Left renal cortex interstitium (tissue), 4 donors: ENCODE results near the gene SYT3. TPM values are rescaled to one million over a fixed set of nuclear protein-coding genes. Genes with fewer than 3 reads are reported as not detected.

Experiments used
- DNase-seq, 4 donors: peaks; one replicate each; pipeline ENCODE4 v3.0.0-alpha.2; 2013; ENCODE audit warnings: low read depth in 4 of 4, low spot score in 2 of 4, missing footprints in 1 of 4
- polyA plus RNA-seq, 4 donors: library from polyadenylated mRNA; unstranded; fragments of 120-200 nt; gene quantifications; one replicate each; pipeline ENCODE4 v1.2.1, GENCODE V29; 2013; ENCODE audit not compliant: insufficient read length in 4 of 4

The SYT3 gene
- polyA plus RNA-seq, 4 donors = 0.54 to 1.4 (median 0.73) TPM

DNA sequence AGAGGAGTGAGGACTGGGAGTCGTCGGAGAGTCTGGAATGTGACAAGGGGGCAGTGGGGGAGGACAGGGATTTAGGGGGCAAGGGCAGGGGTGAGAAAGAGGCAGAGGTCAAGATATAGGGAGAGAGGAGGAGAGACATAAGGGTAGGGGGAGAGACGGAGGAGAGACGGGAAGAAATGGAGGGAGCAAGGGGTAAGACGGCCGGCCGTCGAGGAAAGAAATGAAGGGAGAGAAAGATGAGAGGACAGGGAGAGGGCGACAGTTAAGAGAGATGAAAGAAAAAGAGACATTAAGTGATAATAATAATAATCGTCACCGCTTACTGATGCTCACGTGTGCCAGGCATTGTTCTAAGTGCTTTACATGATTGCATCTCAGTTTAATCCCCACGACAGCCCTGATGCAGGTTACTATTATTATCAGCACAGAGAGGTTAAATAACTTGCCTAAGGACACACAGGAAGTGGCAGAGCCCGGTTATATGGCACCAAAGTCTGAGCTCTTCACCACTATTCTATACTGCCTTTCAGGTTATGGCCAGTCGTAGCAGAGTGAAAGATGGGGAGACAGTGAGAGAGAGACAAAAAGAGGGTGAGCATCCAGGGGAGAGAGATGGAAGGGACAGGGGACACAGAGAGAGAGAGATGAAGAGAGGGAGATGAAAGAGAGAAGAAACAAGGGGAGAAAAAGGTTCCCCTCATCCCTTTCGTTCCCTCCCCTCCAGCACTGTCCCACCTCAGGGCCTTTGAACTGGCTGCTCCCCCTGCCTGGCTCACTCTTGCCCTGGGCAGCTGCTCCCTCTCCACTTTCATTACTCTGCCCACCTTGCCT is 23.2 kb upstream of the SYT3 start:
- DNase-seq = no peak

DNA sequence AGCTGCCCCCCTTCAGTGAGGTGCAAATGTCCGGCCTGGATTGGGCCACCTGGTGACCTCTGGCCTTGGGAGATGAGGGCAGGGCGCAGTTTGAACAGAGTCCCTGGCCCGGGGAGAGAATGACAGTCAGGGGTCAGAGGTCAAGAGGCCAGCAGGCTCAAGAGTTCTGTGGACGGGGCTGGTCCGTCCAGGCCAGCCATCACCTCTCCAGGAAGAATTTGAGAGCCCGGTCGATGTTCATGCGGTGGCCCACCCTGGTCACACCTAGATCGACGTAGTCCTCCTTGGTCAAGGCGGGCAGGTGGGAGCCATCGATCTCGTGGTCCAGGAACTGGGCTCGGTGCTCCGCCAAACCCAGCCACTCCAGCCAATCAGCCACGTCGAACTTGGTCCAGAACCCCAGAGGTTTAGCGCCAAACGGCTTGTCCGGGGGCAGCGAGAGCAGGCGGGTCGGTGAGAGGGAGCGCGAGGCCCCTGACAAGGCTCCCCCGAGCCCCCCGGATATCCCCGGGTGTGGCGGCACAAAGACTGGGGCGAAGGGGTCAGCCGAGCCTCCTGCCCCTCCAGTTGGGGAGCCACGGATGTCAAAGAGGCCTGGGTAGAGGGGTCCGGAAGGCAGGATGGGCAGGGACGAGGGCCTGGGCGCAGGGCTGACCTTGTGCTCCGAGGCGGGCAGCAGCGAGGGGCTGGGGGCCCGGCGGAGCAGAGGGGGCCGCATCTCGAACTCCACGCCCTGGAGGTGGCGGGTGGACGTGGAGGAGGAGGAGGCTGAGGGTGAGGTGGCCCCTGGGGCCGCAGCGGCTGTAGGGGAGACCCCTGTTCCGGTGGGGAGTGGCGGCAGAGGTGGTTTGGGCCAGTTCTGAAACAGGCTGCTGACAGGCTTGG is 22.3 kb upstream of the SYT3 start:
- no peak for DNase-seq

DNA sequence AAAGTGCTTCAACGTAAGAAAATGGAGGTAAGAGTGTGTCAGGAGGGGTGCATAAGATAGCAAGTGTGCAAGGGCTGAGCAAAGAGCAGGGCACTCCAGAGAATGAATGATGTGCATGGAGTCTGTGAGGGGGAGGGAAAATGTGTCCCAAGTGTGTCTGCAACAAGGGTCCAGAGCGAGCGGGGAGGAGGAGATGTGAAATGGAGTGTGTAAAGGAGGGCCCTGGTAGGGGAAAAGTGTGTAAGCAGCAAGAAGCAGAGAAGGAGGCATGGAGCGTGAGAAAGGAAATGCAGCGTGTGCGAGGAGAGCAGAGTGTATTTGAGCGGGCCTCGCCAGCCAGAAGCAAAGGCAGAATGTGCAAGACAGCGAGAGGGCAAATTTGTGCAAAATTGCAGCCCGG is 21.3 kb upstream of the SYT3 start:
- no peak for DNase-seq

DNA sequence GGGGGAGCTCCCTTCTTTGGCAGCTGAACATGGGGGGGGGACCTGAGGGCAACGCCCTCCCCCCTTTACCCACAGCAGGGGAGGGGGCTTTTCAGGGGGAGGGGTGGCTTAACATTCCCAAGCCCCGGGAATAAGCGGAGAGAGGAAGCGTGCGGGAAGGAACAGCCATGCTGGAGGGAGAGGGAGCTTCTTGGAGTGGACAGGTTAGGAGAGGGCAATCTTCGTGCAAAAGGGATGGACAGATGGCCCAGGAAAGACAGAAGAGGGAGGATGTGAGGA is 20.3 kb upstream of the SYT3 start:
- DNase-seq = no peak

DNA sequence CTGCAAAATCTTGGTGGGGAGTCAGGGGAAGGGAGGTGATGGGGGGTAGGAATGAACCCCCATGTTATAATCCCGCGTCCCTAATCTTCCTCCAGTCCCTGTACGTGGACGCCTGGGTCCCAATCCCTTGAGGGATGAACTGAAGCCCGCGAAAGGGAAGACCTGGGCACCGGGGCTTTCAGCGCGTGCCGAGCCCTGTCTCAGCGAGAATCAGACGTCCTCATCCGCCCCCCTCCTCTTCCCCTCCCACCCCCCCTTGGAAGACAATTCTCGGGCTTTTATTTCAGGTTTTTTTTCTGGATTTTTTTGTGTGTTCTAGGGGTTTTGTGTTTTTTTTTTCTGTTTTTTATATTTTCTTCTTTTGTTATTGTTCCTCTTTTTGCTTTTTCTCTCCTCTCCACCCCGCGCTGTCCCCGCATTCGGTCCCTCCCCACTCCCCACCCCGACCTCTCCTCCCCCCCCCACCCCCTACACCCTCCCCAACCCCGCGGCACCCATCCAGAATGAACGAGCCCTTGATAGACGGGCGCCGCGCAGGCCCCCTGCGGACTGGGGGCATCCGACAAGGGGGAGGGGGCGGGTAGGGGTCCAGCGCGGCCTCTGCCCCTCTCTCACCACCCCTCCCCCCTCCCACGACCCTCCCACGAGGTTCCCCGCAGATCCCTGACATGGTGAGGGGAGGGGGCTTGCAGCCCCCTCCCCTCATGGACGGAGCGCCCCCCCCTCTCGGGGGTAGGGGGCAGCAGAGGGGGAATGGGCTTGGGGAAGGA is 19.8 kb upstream of the SYT3 start:
- DNase-seq = no peak

DNA sequence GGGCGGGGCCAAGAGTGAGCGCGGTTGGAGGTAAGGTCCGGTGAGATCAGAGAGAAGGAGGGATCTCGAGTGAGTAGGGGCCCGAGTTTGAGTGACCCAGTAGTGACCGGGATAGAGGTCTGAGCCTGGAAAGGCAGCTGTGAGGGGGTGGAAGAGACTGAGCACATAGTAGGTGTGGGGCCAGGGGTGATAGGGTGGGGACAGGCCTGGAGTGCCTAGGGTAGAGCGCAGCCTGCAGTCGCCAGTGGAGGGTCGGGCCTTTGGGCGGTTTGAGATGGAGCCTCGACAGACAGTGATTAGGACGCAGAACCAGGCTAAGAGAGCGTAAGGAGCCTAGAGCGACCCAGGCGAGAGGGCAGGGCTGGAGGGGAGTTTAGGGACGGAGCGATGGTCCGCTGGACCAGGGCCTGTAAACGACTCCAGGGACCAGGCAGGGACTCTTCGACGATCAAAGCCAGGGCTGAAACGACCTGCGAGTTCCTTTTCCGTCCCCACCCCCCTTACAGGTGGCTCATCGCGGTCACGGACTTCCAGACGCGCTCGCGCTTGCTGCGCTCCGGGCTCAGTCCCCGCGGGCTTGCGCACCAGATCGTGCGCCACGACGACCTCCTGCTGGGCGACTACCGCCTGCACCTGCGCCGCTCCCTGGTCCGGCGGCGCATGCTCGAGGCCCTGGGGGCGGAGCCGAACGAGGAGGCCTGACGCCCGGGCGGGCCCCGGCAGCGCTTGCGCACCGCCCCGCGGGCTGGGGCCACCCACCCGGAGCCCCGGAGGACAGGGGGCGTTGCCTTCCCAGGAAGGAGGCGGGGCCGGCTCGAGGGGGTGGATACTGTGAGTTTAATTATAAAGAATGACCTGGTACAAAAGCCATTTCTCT is 19.0 kb upstream of the SYT3 start:
- DNase-seq = peak; percentile 52 to 82 (median 76)

DNA sequence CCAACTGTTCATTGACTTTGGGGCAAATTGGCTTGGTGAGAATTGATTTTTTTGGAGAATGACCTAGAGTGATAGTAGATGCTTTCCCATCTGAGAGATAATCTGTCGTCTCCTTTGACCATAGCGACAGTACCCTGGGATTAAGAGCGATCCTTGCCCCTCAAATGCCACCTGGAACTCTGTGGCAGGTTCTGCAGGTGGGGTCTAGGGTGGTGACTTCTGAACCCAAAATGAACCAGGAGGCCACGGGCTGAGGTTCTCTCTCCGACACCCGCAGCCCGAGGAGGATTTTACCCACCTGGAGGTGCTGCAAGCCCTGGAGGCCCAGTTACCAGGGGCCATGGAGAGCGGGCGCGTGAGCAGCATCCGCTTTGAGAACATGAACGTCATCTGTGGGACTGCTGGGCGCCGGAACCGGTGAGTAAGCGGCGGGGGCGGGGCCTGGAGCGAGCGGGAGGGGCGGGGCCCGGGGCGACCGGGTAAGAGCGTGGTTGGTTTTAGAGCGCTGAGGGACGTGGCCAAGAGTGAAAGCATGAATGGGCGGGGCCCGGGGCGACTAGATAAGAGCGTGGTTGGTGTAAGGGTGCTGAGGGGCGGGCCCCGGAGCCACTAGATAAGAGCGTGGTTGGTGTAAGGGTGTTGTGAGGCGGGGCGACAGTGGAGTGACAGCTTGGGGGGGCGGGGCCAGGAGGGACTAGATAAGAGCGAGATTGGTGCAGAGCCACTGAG is 18.2 kb upstream of the SYT3 start:
- DNase-seq = peak; percentile 73 to 97 (median 92)

GRCh38 chr19:50657222-50657669 is 17.6 kb upstream of the SYT3 start:
- DNase-seq = no peak

GRCh38 chr19:50654882-50655281 is 15.2 kb upstream of the SYT3 start:
- no peak for DNase-seq

DNA sequence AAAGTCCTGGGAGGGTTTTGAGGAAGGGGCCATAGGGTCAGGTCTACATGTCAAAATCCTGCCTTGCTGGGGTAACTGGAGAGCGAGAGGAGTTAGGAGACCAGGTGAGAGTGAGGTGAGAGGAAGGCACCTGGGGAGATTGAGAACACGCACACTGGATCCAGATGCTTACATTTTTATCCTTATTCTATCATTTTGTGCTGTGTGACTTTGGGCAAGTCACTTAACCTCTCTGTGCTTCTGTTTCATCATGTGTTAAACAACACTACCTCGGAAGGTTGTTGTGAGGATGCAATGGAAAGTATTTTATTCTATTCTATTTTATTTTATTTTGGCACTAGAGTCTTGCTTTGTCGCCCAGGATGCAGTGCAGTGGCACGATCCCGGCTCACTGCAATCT is 13.0 kb upstream of the SYT3 start:
- no peak for DNase-seq

DNA sequence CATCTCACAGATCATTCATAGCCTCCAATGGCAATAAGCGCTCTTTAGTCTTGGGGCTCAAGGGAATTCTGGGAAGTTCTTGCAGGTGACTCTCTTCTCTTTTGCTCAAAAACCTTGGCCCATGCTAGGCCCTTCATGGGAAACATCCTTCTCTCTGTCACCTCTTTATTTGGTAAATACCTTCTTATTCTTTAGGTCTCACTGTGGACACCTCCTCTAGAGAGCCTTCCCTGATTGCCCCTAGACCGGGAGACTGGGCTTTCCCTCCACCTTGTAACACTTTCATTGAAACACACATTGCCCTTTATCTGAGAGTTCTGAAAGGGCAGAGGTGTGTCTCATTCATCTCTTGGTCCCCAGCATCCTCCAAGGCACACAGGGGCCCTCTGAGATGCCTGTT is 11.5 kb upstream of the SYT3 start:
- DNase-seq = no peak

- DNase-seq = no peak
These were observed 10.0 kb upstream of the SYT3 start, which contains the start of gene C19orf81 for GRCh38 chr19:50649433-50650391. TSS of gene C19orf81 (plus strand) at chr19:50649445. CDS start at chr19:50649445, 0 bp downstream.

DNA sequence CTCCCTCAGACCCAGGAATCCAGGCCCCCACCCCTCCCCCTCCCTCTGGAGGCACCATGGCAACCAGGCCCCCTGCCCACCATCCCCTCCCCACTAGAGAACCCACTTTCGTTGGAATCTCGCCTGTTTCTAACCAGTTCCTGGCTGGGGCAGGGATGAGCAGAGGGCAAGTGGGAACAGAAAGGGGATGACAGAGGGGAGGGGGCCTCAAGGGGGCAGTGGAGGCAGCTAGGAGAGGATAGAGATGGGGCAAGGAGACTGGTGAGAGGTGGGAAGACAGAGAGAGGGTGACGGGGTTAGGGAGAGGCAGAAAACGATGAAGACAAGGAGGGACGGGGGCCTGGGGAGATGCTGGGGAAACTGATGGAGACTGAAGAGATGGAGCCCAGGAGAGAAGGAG is 9.0 kb upstream of the SYT3 start:
- DNase-seq = no peak

DNA sequence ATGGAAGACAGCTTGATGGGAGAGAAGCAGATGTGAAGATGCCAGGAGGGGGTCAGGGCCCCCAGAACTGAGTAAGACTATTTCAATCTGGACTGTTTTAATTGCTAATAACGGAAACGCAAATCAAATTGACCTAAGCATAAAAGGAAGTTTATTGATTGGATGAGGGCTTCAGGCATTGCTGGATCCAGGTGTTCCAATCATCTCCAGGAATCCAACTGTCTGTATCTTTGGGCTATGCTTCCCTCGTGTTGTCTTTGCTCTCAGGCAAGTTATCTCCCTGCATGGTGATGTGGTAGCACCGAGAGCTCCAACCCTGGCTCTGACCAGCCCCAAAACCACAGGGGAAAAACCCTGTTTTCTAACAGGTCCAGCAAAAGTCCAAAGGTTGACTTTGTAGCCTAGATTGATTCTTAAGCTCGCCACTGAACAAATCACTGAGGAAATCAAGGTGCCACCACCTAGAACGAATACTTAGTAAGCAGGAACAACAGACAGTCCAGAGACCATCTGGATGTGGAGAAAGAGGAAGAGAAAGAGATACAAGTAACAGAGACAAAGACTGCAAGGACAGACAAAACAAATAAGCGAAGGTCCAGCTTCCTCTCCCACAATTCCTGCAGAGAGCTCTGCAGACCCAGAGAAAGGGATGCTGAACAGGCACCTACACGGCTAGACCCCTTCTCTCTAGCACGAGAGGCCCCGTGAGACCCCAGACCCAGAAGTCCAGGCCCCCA is 8.4 kb upstream of the SYT3 start:
- DNase-seq = no peak

GRCh38 chr19:50646074-50646807 is 6.6 kb upstream of the SYT3 start:
- DNase-seq = no peak

GRCh38 chr19:50645107-50645506 is 5.4 kb upstream of the SYT3 start:
- no peak for DNase-seq
